BLaER1 treated with 17β-estradiol and CSF1 and Interleukin-3, amounts not matched to agents 10 nM and 100 nM (cell line): Measurements from ENCODE around the gene ABLIM2.
A peak's percentile ranks its signal among the peaks of the same experiment; 100 is the strongest.

Experiments used
- H3K27ac ChIP-seq, 11 experiments: shearing (Covaris generic); formaldehyde crosslinking; 2 replicates each; pipeline ENCODE4 v1.8.1; 2022
- H3K27me3 ChIP-seq, 11 experiments: shearing (Covaris generic); formaldehyde crosslinking; 2 replicates each; pipeline ENCODE4 v1.8.1; 2022
- H3K36me3 ChIP-seq, 11 experiments: shearing (Covaris generic); formaldehyde crosslinking; 2 replicates each; pipeline ENCODE4 v1.8.1; 2022
- H3K4me1 ChIP-seq, 10 experiments: shearing (Covaris generic); formaldehyde crosslinking; 2 replicates each; pipeline ENCODE4 v1.8.1; 2022
- H3K4me2 ChIP-seq, 11 experiments: shearing (Covaris generic); formaldehyde crosslinking; 2 replicates each; pipeline ENCODE4 v1.8.1; 2022
- H3K4me3 ChIP-seq, 10 experiments: shearing (Covaris generic); formaldehyde crosslinking; 2 replicates each; pipeline ENCODE4 v1.8.1; 2022
- H3K9ac ChIP-seq, 11 experiments: shearing (Covaris generic); formaldehyde crosslinking; 2 replicates each; pipeline ENCODE4 v1.8.1; 2022
- H3K9me3 ChIP-seq, 11 experiments: shearing (Covaris generic); formaldehyde crosslinking; replicated peaks in 1 of 11; 2 replicates each; pipeline ENCODE4 v1.8.1; 2022
- H4K20me1 ChIP-seq, 11 experiments: shearing (Covaris generic); formaldehyde crosslinking; 2 replicates each; pipeline ENCODE4 v1.8.1; 2022
- Cebpa-rat ChIP-seq, 11 experiments: shearing (Covaris generic); IDR thresholded peaks; 2 replicates each; pipeline ENCODE4 v1.8.1; 2022

Gene ABLIM2

GRCh38 chr4:7995866-7996265 is 162.7 kb downstream of the ABLIM2 start:
- no peak overlapping the region for H3K4me2 ChIP-seq
- H4K20me1 ChIP-seq: peaks cover 0 to 13% (median 0%) of the 10 kb centered on the region in 11 experiments; a peak in 2 of 22 replicates
- H3K9ac ChIP-seq: no peak overlapping the region
- peaks cover 7 to 17% (median 11%) of the 10 kb centered on the region in 10 experiments; a peak in 19 of 20 replicates for H3K4me1 ChIP-seq
- TF ChIP-seq Cebpa-rat (IDR thresholded peaks at IDR 0.05): no peak
- H3K9me3 ChIP-seq: no peaks in the 10 kb centered on the region
- H3K4me3 ChIP-seq: no peak overlapping the region
- H3K36me3 ChIP-seq: no peaks in the 10 kb centered on the region
- H3K27me3 ChIP-seq: no peaks in the 10 kb centered on the region; a peak in 1 of 22 replicates
- no peak overlapping the region for H3K27ac ChIP-seq

- Histone ChIP-seq H4K20me1 (0 out of 22 replicates have a peak, but pooled peaks cover 0 to 6% (median 0%) of the 10 kb centered on the region in 11 experiments), H3K27ac (no peak overlapping the region), H3K9me3 (no peaks in the 10 kb centered on the region), H3K4me3 (no peak overlapping the region), H3K9ac (no peak overlapping the region), H3K4me2 (no peak overlapping the region), H3K36me3 (no peaks in the 10 kb centered on the region), H3K27me3 (no peaks in the 10 kb centered on the region; a peak in 1 of 22 replicates), H3K4me1 (peaks cover 7 to 17% (median 11%) of the 10 kb centered on the region in 10 experiments; a peak in 19 of 20 replicates)
- TF ChIP-seq Cebpa-rat (IDR thresholded peaks at IDR 0.05): no peak
These were observed 163.5 kb downstream of the ABLIM2 start for GRCh38 chr4:7995135-7995534.

- Histone ChIP-seq H3K36me3 (no peaks in the 10 kb centered on the region), H3K27me3 (no peaks in the 10 kb centered on the region; a peak in 1 of 22 replicates), H3K9ac (no peak overlapping the region), H3K9me3 (peaks cover 0 to 8% (median 0%) of the 10 kb centered on the region in 11 experiments; a peak in 3 of 22 replicates), H3K27ac (no peak overlapping the region), H3K4me1 (peaks cover 7 to 17% (median 11%) of the 10 kb centered on the region in 10 experiments; a peak in 19 of 20 replicates), H3K4me2 (peak overlapping the region in 9 of 11 experiments; percentile 41 to 73 (median 61); a peak in 8 of 22 replicates), H3K4me3 (no peak overlapping the region), H4K20me1 (0 out of 22 replicates have a peak, but pooled peaks cover 0 to 6% (median 0%) of the 10 kb centered on the region in 11 experiments)
- no peak for TF ChIP-seq Cebpa-rat (IDR thresholded peaks at IDR 0.05)
These were observed 164.9 kb downstream of the ABLIM2 start for GRCh38 chr4:7993671-7994070.

- Histone ChIP-seq H3K4me1 (peaks cover 7 to 17% (median 11%) of the 10 kb centered on the region in 10 experiments; a peak in 19 of 20 replicates), H3K27me3 (no peaks in the 10 kb centered on the region; a peak in 1 of 22 replicates), H3K9ac (0 out of 22 replicates have a peak overlapping the region, but pooled peaks of 2 of the 11 experiments have one; percentile 17 to 44), H3K4me2 (peak overlapping the region; percentile 2 to 73 (median 56); a peak in 21 of 22 replicates), H3K36me3 (no peaks in the 10 kb centered on the region), H3K4me3 (no peak overlapping the region), H4K20me1 (0 out of 22 replicates have a peak, but pooled peaks cover 0 to 6% (median 0%) of the 10 kb centered on the region in 11 experiments), H3K27ac (no peak overlapping the region), H3K9me3 (peaks cover 0 to 8% (median 0%) of the 10 kb centered on the region in 11 experiments; a peak in 3 of 22 replicates)
- TF ChIP-seq Cebpa-rat (IDR thresholded peaks at IDR 0.05): no peak
These were observed 165.8 kb downstream of the ABLIM2 start for GRCh38 chr4:7992846-7993245.

GRCh38 chr4:7990807-7991459 is 167.7 kb downstream of the ABLIM2 start:
- no peak for TF ChIP-seq Cebpa-rat (IDR thresholded peaks at IDR 0.05)
- Histone ChIP-seq H4K20me1 (peaks cover 0 to 6% (median 0%) of the 10 kb centered on the region in 11 experiments; a peak in 1 of 22 replicates), H3K4me1 (peaks cover 15 to 30% (median 21%) of the 10 kb centered on the region in 10 experiments), H3K27ac (no peak overlapping the region), H3K36me3 (no peaks in the 10 kb centered on the region), H3K4me3 (no peak overlapping the region), H3K27me3 (peaks cover 0 to under 1% (median 0%) of the 10 kb centered on the region in 11 experiments; a peak in 3 of 22 replicates), H3K9ac (no peak overlapping the region), H3K4me2 (no peak overlapping the region), H3K9me3 (peaks cover 0 to 8% (median 0%) of the 10 kb centered on the region in 11 experiments; a peak in 3 of 22 replicates)

GRCh38 chr4:7989654-7990053 is 169.0 kb downstream of the ABLIM2 start:
- TF ChIP-seq Cebpa-rat (IDR thresholded peaks at IDR 0.05): no peak
- Histone ChIP-seq H3K9ac (no peak overlapping the region), H3K4me2 (no peak overlapping the region), H3K36me3 (no peaks in the 10 kb centered on the region), H3K4me3 (no peak overlapping the region), H3K9me3 (peaks cover 0 to 8% (median 0%) of the 10 kb centered on the region in 11 experiments; a peak in 3 of 22 replicates), H4K20me1 (peaks cover 0 to 16% (median 0%) of the 10 kb centered on the region in 11 experiments; a peak in 4 of 22 replicates), H3K27ac (no peak overlapping the region), H3K4me1 (peaks cover 20 to 41% (median 30%) of the 10 kb centered on the region in 10 experiments), H3K27me3 (peaks cover 0 to 14% (median 0%) of the 10 kb centered on the region in 11 experiments; a peak in 7 of 22 replicates)

- Histone ChIP-seq H3K27me3 (peaks cover 0 to 16% (median 0%) of the 10 kb centered on the region in 11 experiments; a peak in 7 of 22 replicates), H3K4me2 (no peak overlapping the region), H3K36me3 (no peaks in the 10 kb centered on the region), H3K4me1 (peaks cover 20 to 37% (median 30%) of the 10 kb centered on the region in 10 experiments), H3K9ac (no peak overlapping the region), H4K20me1 (peaks cover 0 to 18% (median 0%) of the 10 kb centered on the region in 11 experiments; a peak in 5 of 22 replicates), H3K27ac (no peak overlapping the region), H3K9me3 (peaks cover 0 to 8% (median 0%) of the 10 kb centered on the region in 11 experiments; a peak in 3 of 22 replicates), H3K4me3 (no peak overlapping the region)
- no peak for TF ChIP-seq Cebpa-rat (IDR thresholded peaks at IDR 0.05)
These were observed 170.2 kb downstream of the ABLIM2 start for GRCh38 chr4:7988437-7988836.

- H3K9me3 ChIP-seq: peaks cover 0 to 8% (median 0%) of the 10 kb centered on the region in 11 experiments; a peak in 3 of 22 replicates
- H3K9ac ChIP-seq: no peak overlapping the region
- H3K4me1 ChIP-seq: peaks cover 12 to 27% (median 20%) of the 10 kb centered on the region in 10 experiments
- peaks cover 0 to 16% (median 0%) of the 10 kb centered on the region in 11 experiments; a peak in 7 of 22 replicates for H3K27me3 ChIP-seq
- H3K4me3 ChIP-seq: no peak overlapping the region
- H3K36me3 ChIP-seq: no peaks in the 10 kb centered on the region
- no peak for TF ChIP-seq Cebpa-rat (IDR thresholded peaks at IDR 0.05)
- peak overlapping the region in 5 of 11 experiments; percentile 76 to 89 (median 89); a peak in 5 of 22 replicates for H3K4me2 ChIP-seq
- H4K20me1 ChIP-seq: peaks cover 0 to 13% (median 0%) of the 10 kb centered on the region in 11 experiments; a peak in 5 of 22 replicates
- no peak overlapping the region for H3K27ac ChIP-seq
These were observed 171.2 kb downstream of the ABLIM2 start for GRCh38 chr4:7987148-7987989.
